GM21390 (cell line): ENCODE data around the gene PHB1.
"Not testable (repeated sequence)": the region's sequence is repeated elsewhere in the genome, so short reads cannot be mapped to it uniquely, and the experiment has no call there.

Source experiments
- ATAC-seq: cut with Tn5 transposase; IDR thresholded peaks from one replicate; pipeline ENCODE4 v1.9.1; 2021; ENCODE audit not compliant: unreplicated experiment

Gene PHB1

DNA sequence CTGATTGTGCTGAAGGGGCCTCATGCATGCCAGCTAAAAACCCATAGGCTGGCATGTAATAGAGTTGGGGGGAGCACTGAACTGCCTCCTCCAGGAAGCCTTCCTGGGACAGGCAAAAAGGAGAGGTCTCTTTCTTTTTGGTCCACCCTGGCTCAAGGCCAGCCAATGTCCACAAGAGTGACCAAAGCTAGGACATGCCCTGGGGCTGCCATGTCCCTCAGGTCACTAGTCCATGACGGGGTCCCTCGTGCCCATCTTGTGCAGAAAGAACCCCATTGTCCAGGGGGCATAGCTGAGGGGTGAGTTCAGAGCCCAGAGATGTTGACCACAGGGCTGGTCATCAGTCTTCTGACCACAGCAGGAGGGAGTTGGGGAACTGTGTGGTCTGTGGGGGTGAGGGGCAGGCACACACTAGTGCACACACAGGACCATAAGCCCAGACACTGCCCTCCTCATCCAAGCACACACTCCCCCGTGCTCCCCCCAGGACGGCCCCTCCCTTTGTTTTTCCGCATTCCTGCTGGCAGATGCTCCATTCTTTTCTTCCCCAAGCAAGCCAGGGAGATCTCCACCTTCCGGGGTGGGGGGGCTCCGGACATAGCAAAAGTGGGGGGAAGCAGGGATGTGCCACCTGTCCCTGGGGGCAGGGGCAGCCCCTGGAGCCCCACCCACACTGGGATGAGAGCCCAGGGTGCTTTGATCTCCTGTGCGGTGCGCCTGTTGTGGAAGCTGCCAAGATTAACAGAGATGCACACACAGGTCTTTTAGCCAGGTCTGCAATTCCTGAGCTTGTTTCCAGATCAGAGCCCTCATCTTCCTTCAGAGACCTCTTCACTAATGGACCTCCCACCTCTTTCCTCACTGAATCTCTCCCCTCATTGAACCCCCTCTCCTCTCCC lies 25.2 kb upstream of the PHB1 start:
- ATAC-seq: no peak

DNA sequence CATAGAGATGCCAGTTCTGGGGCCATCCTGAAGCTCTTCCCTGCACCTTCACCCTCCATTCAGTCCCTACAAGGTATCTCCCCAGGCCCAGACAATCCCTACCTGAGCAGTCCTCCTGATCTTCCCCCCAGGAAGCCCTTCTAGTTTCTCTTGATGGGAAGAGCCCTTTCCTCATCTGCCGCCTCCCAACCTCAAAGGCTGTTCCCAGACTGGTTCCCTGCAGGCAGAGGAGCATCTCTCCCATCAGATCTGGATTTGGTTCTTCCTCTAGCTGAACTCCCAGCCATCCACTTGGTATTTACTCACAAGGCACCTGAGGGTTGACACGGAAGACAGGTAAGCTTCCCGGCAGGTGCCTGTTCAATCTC lies 24.6 kb upstream of the PHB1 start:
- no peak for ATAC-seq

DNA sequence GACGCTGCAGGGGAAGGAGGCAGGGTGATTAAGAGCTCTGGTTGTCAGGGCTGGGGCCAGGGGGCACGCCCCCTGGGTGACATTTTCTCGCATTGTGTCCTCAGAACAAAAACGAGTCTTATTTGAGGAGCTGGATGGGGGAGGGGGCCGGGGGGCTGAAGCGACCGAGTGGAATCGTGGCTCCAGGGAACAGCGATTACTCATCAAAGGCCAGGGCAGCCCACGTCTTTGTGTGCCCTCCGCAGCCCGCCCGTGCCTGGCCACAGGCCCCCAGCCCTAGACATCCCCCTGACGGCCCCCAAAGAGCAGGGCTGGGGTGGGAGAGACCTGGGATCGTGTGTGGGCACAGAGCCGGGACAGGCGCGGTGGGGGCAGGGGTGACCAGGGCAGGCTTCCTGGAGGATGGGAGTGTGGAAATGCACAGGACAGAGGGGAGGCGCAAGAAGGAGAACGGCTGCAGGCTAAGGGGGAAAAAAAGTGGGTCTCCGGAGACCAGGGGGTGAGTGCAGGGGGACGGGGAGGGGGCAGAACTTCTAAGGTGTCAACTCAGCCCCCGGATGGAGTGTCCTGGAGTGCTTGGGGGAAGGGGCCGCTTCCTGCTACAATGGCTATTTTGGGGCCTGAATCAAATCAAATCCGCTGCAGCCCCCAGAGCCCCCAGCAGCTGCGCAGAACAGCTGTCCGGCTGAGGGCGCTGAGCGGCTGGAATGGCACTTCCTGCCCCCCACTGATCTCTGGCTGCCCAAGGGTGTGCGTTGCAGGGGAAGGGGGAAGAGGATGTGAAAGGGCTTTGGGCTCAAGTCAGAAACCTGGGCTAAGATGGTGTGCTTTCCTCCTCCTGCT lies 24.0 kb upstream of the PHB1 start:
- ATAC-seq: no peak

DNA sequence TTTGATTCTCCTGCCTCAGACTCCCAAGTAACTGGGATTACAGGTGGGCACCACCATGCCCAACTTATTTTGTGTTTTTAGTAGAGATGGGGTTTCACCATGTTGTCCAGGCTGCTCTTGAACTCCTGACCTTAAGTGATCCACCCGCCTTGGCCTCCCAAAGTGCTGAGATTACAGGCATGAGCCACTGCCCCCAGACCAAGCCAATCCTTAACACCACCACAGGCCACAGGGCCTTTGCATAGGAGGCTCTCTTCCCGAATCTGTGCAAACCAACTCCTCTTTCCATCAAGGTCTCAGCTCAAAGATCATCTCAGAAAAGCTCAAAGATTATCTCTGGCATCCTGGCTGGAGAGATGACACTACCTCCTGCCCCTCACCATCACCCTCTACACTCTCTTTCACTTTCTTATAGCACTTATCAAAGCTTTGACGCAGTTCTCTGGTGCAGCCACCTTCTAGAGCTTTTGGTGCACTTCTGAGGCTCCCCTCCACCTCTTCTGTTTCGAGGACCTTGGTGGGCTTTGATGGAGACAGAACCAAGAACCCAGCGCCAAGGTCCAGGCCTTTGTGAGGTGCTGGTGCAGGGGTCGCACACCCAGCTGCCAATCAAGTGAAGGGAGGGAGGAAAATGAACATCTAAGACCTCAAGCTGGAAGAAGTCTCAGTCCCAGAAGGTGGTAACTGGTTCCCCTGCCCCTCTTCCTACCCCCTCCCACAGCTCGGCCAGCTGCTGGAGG lies 23.2 kb upstream of the PHB1 start:
- ATAC-seq: no peak

DNA sequence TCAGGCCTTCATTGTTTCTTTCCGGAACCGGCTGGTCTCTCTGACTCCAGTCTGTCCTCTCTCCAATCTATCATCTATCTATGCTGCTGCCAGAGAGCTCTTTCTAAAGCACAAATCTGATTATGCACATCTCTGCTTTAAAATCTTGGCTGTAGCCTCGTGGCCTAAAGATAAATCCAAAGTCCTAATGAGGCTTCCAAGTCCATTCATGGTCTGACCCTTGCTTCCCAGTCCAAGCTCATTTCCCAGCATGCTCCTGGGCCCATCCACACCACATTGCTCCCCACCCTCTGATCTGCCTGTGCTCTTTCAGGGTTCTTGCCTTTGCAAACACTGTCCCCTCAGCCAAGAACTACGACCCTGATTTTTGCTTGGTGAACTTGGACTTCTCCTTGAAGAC lies 21.5 kb upstream of the PHB1 start:
- ATAC-seq: no peak

DNA sequence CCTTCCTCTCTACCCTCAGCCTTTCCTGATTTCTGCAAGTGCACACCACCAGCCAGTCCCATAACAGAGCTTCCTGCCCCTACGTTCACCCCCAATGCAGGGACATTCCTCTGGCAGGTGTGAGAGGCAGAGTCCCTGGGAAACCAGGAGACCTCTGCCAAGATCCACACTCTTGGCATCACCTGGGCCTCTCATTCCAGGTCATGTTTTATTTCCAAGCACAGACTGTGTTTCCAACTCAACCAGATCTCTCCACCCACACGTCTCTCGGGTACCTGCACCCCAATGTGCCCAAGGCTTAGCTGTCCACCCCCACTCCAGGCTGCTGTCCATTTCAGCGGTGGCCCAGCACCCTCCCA lies 21.0 kb upstream of the PHB1 start:
- ATAC-seq: no peak

DNA sequence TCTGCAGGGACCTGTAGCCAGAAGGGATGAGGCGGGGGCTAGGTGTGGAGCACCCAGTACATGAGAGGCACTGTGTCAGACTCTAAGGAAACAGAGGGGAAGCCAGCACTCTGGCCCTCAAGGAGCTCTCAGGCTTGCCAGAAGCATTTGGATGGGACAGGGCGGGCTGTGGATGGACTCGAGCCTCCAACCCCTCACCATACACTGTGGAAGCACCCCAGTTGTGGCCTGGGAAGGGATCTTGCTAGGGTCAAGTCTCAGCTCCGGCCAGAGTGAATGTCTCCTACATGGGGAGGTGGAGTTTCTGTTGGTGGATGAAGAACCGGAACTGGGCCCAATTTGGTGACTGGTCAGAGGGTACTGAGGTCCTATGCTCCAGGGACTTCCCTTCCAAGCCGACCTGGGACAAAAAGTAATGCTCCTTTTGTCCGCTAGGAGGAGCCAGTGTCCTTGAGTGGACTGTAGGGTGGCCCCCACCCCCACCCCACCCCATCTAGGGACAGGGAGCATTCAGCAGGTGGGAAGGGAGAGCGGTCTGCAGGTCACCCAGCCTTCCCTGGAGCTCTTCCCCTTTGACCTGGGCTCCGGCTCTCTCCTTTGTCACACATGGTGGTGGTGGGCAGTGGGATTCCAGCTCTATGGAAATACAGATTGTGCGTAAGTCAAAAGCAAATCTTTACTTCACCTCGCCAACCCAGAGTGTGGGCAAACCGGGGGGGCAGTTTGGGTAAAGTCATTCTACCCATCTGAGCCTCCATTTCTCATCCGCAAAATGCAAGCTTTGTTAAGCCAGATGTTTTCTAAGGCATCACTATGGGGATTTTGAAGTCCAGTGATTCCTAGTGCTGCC lies 20.4 kb upstream of the PHB1 start:
- ATAC-seq: no peak

DNA sequence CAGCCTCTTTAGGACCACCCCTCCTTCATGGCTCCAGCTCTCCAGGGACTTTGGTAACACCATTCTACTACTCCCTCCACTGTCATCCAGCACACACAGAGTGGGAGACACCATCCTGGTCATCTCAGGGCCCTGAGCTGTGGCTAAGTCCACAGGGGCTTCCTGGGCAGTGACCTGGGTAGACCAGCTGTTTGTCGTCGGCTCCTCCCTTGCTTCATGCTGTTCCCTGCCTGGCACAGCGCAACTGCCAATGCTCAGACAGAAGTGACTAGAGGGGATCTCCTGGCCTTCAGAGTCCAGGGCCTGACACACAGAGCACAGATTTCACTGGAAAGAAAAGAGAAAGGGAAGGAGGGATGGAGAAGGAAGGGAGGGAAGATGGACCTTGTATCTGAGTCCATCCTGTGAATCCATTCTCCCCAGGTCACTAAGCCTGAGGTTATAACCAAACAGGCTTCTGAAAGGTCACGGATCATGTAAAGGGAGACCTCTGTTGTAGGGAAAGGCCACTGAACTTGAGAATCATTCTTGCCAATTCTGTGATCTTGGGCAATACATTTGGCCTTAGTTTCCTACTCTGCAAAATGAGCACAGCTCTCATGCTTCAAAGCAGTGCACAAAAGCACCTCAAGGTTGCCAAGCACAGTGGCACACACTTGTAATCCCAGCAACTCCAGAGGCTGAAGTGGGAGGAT lies 18.5 kb upstream of the PHB1 start:
- no peak for ATAC-seq

DNA sequence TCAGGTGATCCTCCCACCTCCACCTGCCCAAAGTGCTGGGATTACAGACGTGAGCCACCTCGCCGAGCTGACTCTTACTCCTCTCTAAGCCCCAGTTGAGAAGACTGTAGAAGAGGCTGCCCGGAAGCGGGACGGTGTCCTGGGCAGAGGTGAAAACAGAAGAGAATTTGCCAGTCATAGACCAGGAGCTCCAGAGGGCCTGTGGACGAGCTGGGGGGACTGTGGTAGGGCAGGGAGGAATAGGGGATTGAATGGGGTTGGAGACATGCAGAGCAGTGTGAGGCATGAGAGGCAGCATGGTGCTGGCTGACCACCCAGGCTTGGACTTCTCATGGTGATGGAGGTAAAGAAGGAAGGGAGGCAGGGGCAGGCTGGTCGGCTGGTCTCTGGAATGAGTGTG lies 17.1 kb upstream of the PHB1 start:
- ATAC-seq: no peak

DNA sequence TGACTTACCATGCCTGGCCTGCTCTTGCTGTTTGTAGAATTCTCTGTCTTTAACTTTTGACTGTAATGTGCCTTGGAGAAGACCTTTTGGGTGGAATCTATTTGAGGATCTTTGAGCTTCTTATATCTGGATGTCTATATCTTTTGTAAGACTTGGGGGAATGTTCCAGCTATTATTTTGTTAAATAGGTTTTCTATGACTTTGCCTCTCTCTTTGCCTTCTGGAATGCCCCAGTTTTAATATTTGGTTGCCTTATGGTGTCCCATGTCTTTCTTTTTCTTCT lies 10.3 kb upstream of the PHB1 start:
- ATAC-seq: no peak

DNA sequence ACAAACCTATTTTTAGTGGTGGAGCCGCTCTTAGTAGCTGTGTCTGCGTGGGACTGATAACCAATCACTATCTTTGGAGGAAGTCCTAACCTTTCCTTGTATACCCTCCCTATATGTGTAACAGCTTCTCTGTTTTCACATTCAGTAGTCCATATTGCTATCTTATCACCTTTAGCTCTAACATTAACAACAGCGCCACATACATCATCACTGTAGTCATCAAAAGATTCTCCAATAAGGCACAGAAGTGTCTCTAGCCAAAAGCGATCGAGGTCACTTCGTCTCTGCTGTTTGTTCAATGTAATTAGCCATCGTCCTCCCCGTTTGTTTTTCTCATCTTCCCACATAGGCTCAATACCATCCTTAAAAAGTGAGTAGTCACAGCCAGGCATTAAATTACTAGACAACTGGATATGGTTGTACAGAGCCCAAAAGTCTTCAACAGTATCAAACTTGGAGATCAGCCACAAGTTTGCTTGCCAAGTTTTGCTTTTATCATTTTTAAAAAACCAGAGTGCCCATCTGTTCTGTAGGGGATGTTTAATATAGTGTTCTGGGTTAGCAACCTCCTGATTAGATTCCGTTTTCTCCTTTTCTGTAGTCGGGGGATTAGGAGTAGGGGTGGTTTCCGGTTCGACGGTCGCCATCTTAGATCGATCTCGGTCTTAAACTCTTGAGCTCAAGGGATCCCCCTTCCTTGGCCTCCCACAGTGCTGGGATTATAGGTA lies 9.8 kb upstream of the PHB1 start:
- ATAC-seq: not testable (repeated sequence)

DNA sequence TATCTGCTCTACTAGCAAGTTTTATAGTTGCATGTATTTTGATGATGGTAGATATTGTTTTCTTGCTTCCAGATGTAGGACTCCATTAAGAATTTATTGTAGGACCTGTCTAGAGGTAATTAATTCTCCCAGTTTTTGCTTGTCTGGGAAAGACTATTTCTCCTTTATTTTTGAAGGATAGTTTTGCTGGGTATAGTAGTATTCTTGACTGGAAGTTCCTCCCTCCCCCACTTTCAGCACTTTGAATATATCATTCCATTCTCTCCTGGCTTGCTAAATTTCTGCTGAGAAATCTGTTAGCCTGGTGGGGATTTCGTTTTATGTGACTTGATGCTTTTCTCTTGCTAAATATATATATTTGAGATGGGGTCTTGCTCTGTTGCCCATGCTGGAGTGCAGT lies 8.0 kb upstream of the PHB1 start:
- no peak for ATAC-seq

DNA sequence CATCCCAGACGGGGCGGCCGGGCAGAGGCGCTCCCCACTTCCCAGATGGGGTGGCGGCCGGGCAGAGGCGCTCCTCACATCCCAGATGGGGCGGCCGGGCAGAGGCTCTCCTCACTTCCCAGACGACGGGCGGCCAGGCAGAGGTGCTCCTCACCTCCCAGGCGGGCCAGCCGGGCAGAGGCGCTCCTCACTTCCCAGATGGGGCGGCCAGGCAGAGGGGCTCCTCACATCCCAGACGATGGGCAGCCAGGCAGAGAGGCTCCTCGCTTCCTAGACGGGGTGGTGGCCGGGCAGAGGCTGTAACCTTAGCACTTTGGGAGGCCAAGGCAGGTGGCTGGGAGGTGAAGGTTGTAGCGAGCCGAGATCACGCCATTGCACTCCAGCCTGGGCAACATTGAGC lies 5.1 kb upstream of the PHB1 start:
- ATAC-seq: not testable (repeated sequence)

DNA sequence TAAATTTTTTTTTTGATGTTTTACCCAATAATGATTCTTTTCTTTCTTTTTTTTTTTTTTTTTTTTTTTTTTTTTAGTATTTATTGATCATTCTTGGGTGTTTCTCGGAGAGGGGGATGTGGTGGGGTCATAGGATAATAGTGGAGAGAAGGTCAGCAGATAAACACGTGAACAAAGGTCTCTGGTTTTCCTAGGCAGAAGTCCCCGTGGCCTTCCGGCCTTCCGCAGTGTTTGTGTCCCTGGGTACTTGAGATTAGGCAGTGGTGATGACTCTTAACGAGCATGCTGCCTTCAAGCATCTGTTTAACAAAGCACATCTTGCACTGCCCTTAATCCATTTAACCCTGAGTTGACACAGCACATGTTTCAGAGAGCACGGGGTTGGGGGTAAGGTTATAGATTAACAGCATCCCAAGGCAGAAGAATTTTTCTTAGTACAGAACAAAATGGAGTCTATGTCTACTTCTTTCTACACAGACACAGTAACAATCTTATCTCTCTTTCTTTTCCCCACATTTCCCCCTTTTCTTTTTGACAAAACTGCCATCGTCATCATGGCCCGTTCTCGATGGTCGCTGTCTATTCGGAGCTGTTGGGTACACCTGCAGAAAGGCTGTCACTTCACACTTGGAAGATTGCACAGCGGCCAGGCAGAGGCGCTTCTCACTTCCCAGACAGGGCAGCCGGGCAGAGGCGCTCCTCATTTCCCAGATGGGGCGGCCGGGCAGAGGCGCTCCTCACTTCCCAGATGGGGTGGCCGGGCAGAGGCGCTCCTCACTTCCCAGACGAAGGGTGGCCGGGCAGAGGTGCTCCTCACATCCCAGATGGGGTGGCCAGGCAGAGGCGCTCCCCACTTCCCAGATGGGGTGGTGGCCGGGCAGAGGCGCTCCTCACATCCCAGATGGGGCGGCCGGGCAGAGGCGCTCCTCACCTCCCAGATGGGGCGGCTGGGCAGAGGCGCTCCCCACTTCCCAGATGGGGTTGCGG lies 4.4 kb upstream of the PHB1 start:
- ATAC-seq: not testable (repeated sequence)

DNA sequence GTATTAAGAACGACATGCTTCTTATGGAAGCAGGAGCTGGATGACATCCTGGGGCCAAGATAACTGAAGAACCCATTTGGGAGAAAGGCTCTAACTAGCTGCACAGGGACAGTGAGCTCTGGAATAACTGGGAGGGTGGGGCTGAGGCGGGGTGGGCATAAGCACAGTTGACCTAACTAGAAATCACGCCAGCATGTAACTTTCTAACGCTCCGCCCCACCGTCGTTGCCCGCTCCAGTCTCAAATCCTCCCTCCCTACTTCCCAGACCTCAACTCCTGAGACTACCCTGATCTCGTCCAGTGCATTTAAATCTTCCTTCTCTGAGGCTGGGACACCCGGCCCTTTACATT lies 436 bp downstream of the PHB1 start:
- ATAC-seq: no peak

DNA sequence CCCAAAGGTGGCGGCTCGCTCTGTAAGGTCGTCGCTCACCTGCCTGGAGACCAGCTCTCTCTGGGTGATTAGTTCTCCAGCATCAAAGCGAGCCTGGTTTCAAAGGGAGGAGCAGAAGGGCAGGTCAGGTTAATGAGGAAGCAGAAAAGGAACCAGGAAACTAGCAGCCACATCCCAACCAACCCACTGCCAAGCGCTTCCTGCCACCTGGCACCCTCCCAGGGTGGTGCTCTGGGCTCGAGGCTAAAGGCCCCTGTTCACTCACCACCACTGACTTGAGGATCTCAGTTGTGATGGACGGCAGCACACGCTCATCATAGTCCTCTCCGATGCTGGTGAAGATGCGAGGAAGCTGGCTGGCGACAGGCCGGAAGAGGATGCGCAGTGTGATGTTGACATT lies 5.6 kb downstream of the PHB1 start:
- ATAC-seq: no peak

DNA sequence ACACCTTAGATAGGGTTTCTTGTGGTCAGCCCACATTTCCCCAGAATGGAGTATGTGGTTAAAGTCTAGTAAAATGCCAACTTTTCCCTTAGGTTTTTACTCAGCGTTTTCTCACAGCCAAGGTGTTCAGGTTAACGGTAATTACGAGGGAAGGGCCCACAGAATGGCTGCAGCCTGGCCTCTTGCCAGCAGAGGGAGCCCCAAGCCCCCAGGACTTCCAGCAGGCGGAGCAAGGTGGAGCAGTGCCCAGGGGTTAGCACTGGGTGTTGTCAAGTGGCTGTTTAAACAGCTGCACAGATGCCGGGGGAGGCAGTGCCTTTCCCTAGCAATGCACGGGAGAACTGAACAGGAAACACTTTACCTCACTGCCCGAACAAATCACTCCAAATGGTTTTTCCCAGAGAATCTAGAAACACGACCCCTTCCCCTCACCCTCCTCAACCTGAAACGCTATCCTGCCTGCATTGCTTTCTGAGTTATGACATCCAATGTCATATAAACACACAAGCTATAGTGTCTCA lies 6.6 kb downstream of the PHB1 start:
- ATAC-seq: no peak

DNA sequence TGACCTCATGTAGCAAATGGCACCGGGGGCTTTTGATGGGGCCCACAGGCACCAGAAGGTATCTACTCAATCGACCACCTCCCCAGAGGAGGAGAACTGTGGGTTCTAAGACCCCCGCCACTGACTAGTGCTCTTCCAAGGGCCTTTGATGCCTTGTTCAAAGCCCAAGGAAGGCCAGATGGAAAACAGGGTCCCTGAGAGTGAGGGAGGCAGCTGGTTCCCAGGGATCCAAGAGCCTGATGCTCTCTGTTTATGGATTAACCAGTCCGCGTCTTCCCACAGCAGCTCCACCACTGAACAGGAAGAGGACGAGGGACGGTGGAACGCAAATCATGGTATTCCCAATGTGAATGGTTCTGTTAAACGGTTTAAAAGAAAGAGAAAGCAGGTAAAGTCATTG lies 7.6 kb downstream of the PHB1 start:
- no peak for ATAC-seq
